Smooth muscle cell (in vitro differentiated cells): ENCODE measurements around the gene RNF180. TPM values are rescaled to one million over a fixed set of nuclear protein-coding genes. Genes with fewer than 3 reads are reported as not detected.

Source experiments
- DNase-seq: peaks from one replicate; lab custom pipeline; 2025; ENCODE audit not compliant: unreplicated experiment; lab: John Stamatoyannopoulos, UW
- H2AFZ ChIP-seq: fragments of 200-600 bp; sonication (generic); 2 replicates; pipeline ENCODE4 v1.6.0; 2016; ENCODE audit warnings: antibody characterized with exemption, low read depth, mild to moderate bottlenecking
- H3F3A ChIP-seq: fragments of 200-600 bp; sonication (generic); 2 replicates; pipeline ENCODE4 v1.6.0; 2017; ENCODE audit warnings: antibody characterized with exemption, low read depth
- H3K27ac ChIP-seq: fragments of 200-600 bp; sonication (generic); 2 replicates; pipeline ENCODE4 v1.5.1; 2016; ENCODE audit warnings: low read depth, mild to moderate bottlenecking
- H3K27me3 ChIP-seq: fragments of 200-600 bp; sonication (generic); 2 replicates; pipeline ENCODE4 v1.6.1; 2016; ENCODE audit warnings: low read depth, mild to moderate bottlenecking
- H3K36me3 ChIP-seq: fragments of 200-600 bp; sonication (generic); 2 replicates; pipeline ENCODE4 v1.5.1; 2016; ENCODE audit warnings: low read depth
- H3K4me1 ChIP-seq: fragments of 200-600 bp; sonication (generic); 2 replicates; pipeline ENCODE4 v1.5.1; 2016; ENCODE audit warnings: low read depth
- H3K4me2 ChIP-seq: fragments of 200-600 bp; sonication (generic); 2 replicates; pipeline ENCODE4 v1.6.0; 2016; ENCODE audit warnings: mild to moderate bottlenecking
- H3K4me3 ChIP-seq: fragments of 200-600 bp; sonication (generic); 2 replicates; pipeline ENCODE4 v1.5.1; 2016; ENCODE audit warnings: mild to moderate bottlenecking
- H3K79me2 ChIP-seq: fragments of 200-600 bp; sonication (generic); 2 replicates; pipeline ENCODE4 v1.6.0; 2016; ENCODE audit warnings: low read depth, mild to moderate bottlenecking
- H3K9ac ChIP-seq: fragments of 200-600 bp; sonication (generic); 2 replicates; pipeline ENCODE4 v1.6.0; 2016; ENCODE audit warnings: low read depth
- H3K9me3 ChIP-seq: fragments of 200-600 bp; sonication (generic); replicated peaks from 2 replicates; pipeline ENCODE4 v1.5.1; 2016; ENCODE audit warnings: low read depth
- H4K20me1 ChIP-seq: fragments of 200-600 bp; sonication (generic); 2 replicates; pipeline ENCODE4 v1.6.0; 2016; ENCODE audit warnings: low read depth
- WGBS: methylation state at CpG from one replicate; pipeline ENCODE4 v1.1.7; 2016; ENCODE audit warnings: low lambda C conversion rate; 5-methylcytosine and 5-hydroxymethylcytosine counted together
- polyA plus RNA-seq: library from polyadenylated mRNA; unstranded; fragments of >200 nt; fragmentation: Nextera tagmentation; extraction: Ambion mirVana; gene quantifications from 2 replicates; pipeline ENCODE4 v1.2.1, GENCODE V29; 2016
- total RNA-seq: library from RNA; depleted of rRNA; stranded (reverse); fragments of >200 nt; gene quantifications from 2 replicates; pipeline ENCODE4 v1.2.3, GENCODE V29; 2014
- TF ChIP-seq, protein P1 (sequence below): fragments of 200-600 bp; sonication (generic); IDR thresholded peaks from 2 replicates; pipeline ENCODE4 v1.5.1; 2017; ENCODE audit warnings: borderline replicate concordance, mild to moderate bottlenecking, antibody characterized with exemption; ENCODE audit not compliant: insufficient read depth, poor library complexity, severe bottlenecking

RNF180 gene
- total and polyA plus RNA-seq, 2 experiments from 2014 or later: 3.0 to 3.8 TPM

DNA sequence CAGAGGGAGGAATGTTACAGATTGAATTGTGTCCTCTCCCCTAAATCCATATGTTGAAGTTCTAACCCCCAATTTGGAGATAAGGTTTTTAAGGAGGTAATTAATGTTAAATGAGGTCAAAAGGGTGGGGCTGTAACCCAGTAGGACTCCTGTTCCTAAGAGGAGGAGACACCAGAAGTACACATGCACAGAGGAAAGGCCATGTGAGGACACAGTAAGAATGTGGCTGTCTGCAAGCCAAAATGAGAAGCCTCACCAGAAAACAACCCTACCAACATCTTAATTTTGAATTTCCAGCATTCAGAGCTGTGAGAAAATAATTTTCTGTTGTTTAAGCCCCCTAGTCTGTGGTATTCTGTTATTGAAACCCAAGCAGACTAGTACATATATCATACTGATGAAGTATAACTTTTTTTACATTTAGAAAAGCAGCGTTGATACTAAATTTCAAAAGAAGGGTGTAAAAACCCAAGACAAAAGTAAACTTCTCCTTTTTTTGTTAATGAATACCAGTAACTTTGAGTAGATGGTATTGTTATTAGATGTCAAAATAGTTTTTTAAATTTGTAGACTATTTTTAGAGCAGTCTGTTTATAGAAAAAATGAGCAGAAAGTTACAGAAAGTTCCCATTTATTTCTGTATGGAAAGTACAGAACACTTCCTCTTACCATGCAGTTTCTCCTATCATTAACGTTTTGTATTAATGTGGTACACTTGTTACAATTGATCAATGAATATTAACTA lies 25.1 kb downstream of the RNF180 start:
- Histone ChIP-seq H3K4me1 (no peaks in the 10 kb centered on the region), H3K27ac (no peak overlapping the region), H3F3A (no peaks in the 10 kb centered on the region), H2AFZ (no peak overlapping the region), H3K27me3 (no peaks in the 10 kb centered on the region), H3K4me2 (no peak overlapping the region), H3K4me3 (no peak overlapping the region), H3K9me3 (no peaks in the 10 kb centered on the region), H3K79me2 (no peaks in the 10 kb centered on the region), H4K20me1 (no peaks in the 10 kb centered on the region), H3K36me3 (no peaks in the 10 kb centered on the region), H3K9ac (no peak overlapping the region)
- 90% methylated on average over 2 of the region's 2 CpGs for WGBS
- DNase-seq: no peak
- TF ChIP-seq, protein P1, sequence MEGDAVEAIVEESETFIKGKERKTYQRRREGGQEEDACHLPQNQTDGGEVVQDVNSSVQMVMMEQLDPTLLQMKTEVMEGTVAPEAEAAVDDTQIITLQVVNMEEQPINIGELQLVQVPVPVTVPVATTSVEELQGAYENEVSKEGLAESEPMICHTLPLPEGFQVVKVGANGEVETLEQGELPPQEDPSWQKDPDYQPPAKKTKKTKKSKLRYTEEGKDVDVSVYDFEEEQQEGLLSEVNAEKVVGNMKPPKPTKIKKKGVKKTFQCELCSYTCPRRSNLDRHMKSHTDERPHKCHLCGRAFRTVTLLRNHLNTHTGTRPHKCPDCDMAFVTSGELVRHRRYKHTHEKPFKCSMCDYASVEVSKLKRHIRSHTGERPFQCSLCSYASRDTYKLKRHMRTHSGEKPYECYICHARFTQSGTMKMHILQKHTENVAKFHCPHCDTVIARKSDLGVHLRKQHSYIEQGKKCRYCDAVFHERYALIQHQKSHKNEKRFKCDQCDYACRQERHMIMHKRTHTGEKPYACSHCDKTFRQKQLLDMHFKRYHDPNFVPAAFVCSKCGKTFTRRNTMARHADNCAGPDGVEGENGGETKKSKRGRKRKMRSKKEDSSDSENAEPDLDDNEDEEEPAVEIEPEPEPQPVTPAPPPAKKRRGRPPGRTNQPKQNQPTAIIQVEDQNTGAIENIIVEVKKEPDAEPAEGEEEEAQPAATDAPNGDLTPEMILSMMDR: no peak

DNA sequence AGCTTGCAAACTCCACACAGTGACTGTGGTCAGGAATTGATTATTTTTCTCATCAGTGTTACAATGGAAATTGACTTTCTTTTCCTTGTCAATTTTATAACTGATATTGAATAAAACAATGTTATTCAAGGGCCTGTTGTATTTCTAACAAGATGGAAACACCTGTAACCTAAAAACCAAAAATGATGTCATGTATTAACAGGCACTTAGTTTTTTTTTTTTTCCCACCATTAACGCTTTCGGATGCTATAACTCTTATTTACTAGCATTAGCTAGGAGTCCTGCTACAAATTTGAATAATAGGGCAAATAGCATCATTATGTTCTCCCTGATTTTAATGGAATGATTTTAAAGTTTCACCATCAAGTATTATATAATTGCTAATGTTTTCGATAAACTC lies 30.3 kb downstream of the RNF180 start:
- TF ChIP-seq, protein P1: no peak
- Histone ChIP-seq H3F3A (no peaks in the 10 kb centered on the region), H2AFZ (no peak overlapping the region), H3K27ac (no peak overlapping the region), H3K27me3 (no peaks in the 10 kb centered on the region), H3K9me3 (no peaks in the 10 kb centered on the region), H3K4me2 (no peak overlapping the region), H3K4me3 (no peak overlapping the region), H3K36me3 (no peaks in the 10 kb centered on the region), H3K9ac (no peak overlapping the region), H4K20me1 (no peaks in the 10 kb centered on the region), H3K4me1 (no peaks in the 10 kb centered on the region), H3K79me2 (peaks cover 9% of the 10 kb centered on the region)
- 96% methylated on average over 3 of the region's 3 CpGs for WGBS
- DNase-seq: no peak

DNA sequence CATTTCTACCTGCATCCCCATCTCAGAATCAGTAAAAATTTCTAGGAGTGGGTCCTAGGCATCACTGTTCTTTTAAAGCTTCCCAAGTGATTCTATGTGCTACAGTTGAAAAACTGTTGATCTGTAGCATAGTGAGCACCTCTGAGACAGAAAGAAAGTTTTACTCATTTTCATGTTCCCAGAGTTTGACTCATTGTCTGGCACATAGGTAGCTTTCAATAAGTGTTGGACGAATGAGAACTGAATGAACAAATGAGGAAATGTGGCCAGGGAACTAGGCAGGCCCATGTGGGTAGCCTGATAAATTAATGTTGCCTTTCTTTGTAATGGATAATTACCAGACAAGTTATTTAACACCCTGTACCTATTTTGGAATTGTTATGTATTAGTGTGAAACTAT lies 33.8 kb downstream of the RNF180 start:
- H3K9me3 ChIP-seq: no peaks in the 10 kb centered on the region
- DNase-seq: no peak
- TF ChIP-seq, protein P1: no peak
- H3F3A ChIP-seq: no peaks in the 10 kb centered on the region
- no peak overlapping the region for H3K4me2 ChIP-seq
- H4K20me1 ChIP-seq: no peaks in the 10 kb centered on the region
- H3K79me2 ChIP-seq: peaks cover 9% of the 10 kb centered on the region
- no peak overlapping the region for H3K27ac ChIP-seq
- no peak overlapping the region for H2AFZ ChIP-seq
- H3K36me3 ChIP-seq: no peaks in the 10 kb centered on the region
- no peak overlapping the region for H3K9ac ChIP-seq
- no peaks in the 10 kb centered on the region for H3K27me3 ChIP-seq
- H3K4me3 ChIP-seq: no peak overlapping the region
- H3K4me1 ChIP-seq: no peaks in the 10 kb centered on the region
- 88% methylated on average over 1 of the region's 1 CpG for WGBS

DNA sequence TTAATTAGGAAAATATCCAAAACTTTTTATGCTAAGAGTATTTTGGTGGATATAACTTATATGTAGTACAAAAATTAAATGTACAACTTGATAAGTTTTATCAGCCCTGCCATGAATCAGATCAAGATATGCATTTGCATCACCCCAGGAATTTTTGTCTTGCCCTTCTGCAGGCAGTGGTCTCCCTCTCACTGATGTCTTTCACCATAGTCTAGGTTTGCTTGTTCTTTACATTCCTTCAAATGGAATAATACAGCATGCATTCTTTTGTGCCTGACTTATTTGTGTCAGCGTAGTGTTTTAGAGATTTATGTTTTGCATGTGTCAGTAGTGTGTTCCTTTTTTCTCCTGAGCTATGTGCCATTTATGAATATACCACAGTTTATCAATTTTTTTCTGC lies 36.4 kb downstream of the RNF180 start:
- no peak overlapping the region for H3K9ac ChIP-seq
- WGBS: 86% methylated on average over 1 of the region's 1 CpG
- no peak overlapping the region for H3K4me3 ChIP-seq
- no peaks in the 10 kb centered on the region for H3K36me3 ChIP-seq
- DNase-seq: no peak
- no peaks in the 10 kb centered on the region for H3K9me3 ChIP-seq
- no peaks in the 10 kb centered on the region for H4K20me1 ChIP-seq
- H3K27me3 ChIP-seq: no peaks in the 10 kb centered on the region
- H3K4me2 ChIP-seq: no peak overlapping the region
- no peak overlapping the region for H2AFZ ChIP-seq
- H3K79me2 ChIP-seq: peaks cover 2% of the 10 kb centered on the region
- TF ChIP-seq, protein P1: no peak
- H3F3A ChIP-seq: no peaks in the 10 kb centered on the region
- no peak overlapping the region for H3K27ac ChIP-seq
- no peaks in the 10 kb centered on the region for H3K4me1 ChIP-seq
